Measurements from ENCODE around the gene TANGO2. TPM values are rescaled to one million over a fixed set of nuclear protein-coding genes. Genes with fewer than 3 reads are reported as not detected.

The TANGO2 gene
- polyA plus RNA-seq, 4 donors, result 16.5 to 23.3 (median 20.9) TPM

DNA sequence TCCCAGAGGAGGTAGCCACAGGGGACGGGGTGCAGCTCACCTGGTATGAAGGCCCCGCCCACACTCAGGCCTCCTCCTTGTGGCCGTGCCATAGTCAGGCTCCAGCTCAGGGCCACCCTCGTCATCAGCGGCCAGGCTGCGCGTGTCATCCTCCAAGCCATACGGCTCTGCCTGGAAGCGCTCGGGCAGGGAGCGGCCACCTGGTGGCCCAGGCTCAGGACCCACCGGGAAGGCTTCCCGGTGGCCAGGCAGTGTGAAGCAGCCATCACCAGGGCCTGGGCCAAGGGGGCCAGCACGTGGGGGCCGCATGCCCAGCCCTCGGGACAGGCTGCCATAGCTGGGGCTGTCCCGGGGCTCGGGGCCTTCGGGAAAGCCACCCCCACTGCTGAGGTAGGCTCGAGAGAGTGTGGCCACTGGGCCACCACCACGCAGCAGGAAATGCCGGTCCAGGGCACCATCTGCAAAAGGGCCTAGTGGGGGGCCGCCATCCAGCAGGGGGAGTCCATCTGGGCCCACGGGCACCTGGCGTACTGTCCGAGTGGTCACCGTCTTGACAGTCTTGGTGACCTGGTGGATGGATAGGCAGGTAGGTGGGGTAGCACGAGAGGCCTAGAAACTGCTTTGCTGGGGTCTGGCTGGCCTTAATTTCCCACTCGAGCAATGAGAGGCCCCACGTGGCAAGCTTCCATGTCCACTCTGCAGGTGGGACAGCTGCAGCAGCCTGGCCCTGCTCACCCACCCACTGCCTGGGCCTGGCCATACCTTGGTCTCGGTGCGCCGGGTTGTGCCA is 39.5 kb upstream of the TANGO2 start:
- Histone ChIP-seq H3K27ac (ENCODE audit: low read depth in 1 of 3, low read length in 2 of 3) (no peak overlapping the region), H3K4me1 (ENCODE audit: control insufficient read depth in 3 of 3, insufficient read depth in 2 of 3, low read depth in 1 of 3, low read length in 2 of 3) (peaks cover 0 to 10% (median 2%) of the 10 kb centered on the region in 3 donors), H3K36me3 (ENCODE audit: control insufficient read depth in 3 of 3, insufficient read depth in 2 of 3, low read depth in 1 of 3, low read length in 3 of 3) (peaks cover 0 to 78% (median 0%) of the 10 kb centered on the region in 3 donors), H3K4me3 (ENCODE audit: low read depth in 1 of 3, low read length in 3 of 3) (no peak overlapping the region), H3K27me3 (ENCODE audit: control insufficient read depth in 3 of 3, insufficient read depth in 3 of 3, low read length in 3 of 3) (no peaks in the 10 kb centered on the region), H3K9me3 (ENCODE audit: control insufficient read depth in 2 of 2, insufficient read depth in 1 of 2, low read depth in 1 of 2, low read length in 1 of 2) (no peaks in the 10 kb centered on the region)
- DNase-seq (no peak), FAIRE-seq (no peak)
- 90 to 93% (median 92%) methylated on average over 32 to 33 of the region's 33 CpGs for WGBS, 3 donors

GRCh38 chr22:19981961-19982920 is 38.7 kb upstream of the TANGO2 start:
- H3K9me3 ChIP-seq (ENCODE audit: control insufficient read depth in 2 of 2, insufficient read depth in 1 of 2, low read depth in 1 of 2, low read length in 1 of 2), result no peaks in the 10 kb centered on the region
- peaks cover 0 to 10% (median 2%) of the 10 kb centered on the region in 3 donors for H3K4me1 ChIP-seq (ENCODE audit: control insufficient read depth in 3 of 3, insufficient read depth in 2 of 3, low read depth in 1 of 3, low read length in 2 of 3)
- H3K36me3 ChIP-seq (ENCODE audit: control insufficient read depth in 3 of 3, insufficient read depth in 2 of 3, low read depth in 1 of 3, low read length in 3 of 3), result peaks cover 0 to 69% (median 0%) of the 10 kb centered on the region in 3 donors
- 93 to 95% (median 93%) methylated on average over 16 of the region's 16 CpGs for WGBS, 3 donors
- H3K27ac ChIP-seq (ENCODE audit: low read depth in 1 of 3, low read length in 2 of 3), result no peak overlapping the region
- FAIRE-seq (no peak), DNase-seq (no peak)
- no peaks in the 10 kb centered on the region for H3K27me3 ChIP-seq (ENCODE audit: control insufficient read depth in 3 of 3, insufficient read depth in 3 of 3, low read length in 3 of 3)
- no peak overlapping the region for H3K4me3 ChIP-seq (ENCODE audit: low read depth in 1 of 3, low read length in 3 of 3)

GRCh38 chr22:19982991-19983578 is 37.8 kb upstream of the TANGO2 start:
- Histone ChIP-seq H3K36me3 (ENCODE audit: control insufficient read depth in 3 of 3, insufficient read depth in 2 of 3, low read depth in 1 of 3, low read length in 3 of 3) (peaks cover 0 to 61% (median 0%) of the 10 kb centered on the region in 3 donors), H3K4me3 (ENCODE audit: low read depth in 1 of 3, low read length in 3 of 3) (no peak overlapping the region), H3K27ac (ENCODE audit: low read depth in 1 of 3, low read length in 2 of 3) (no peak overlapping the region), H3K4me1 (ENCODE audit: control insufficient read depth in 3 of 3, insufficient read depth in 2 of 3, low read depth in 1 of 3, low read length in 2 of 3) (peaks cover 0 to 13% (median 2%) of the 10 kb centered on the region in 3 donors), H3K9me3 (ENCODE audit: control insufficient read depth in 2 of 2, insufficient read depth in 1 of 2, low read depth in 1 of 2, low read length in 1 of 2) (no peaks in the 10 kb centered on the region), H3K27me3 (ENCODE audit: control insufficient read depth in 3 of 3, insufficient read depth in 3 of 3, low read length in 3 of 3) (no peaks in the 10 kb centered on the region)
- WGBS, 3 donors, result 92 to 94% (median 93%) methylated on average over 8 of the region's 8 CpGs
- FAIRE-seq, result no peak
- no peak for DNase-seq

DNA sequence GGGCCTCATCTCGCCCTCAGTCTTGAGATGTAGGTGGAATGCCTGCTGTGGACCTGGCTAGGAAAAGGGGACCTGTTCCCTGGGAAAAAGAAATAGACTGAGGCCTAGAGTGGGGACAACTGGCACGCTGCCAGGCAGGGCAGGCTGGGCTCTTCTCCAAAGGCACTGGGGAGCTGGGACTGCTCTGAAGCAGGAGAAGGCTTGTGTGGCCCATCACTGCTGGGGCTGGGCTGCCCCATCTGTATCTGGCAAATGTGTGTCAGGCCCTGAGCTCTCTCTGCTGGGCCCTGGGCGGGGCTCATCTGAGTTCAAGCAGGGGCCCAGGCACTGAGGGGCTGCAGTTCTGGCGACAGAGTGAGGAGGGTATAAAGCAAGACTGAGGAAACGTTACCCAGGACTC is 37.2 kb upstream of the TANGO2 start:
- WGBS, 3 donors, result 75 to 82% (median 82%) methylated on average over 5 of the region's 5 CpGs
- Histone ChIP-seq H3K4me3 (ENCODE audit: low read depth in 1 of 3, low read length in 3 of 3) (no peak overlapping the region), H3K9me3 (ENCODE audit: control insufficient read depth in 2 of 2, insufficient read depth in 1 of 2, low read depth in 1 of 2, low read length in 1 of 2) (no peaks in the 10 kb centered on the region), H3K27ac (ENCODE audit: low read depth in 1 of 3, low read length in 2 of 3) (no peak overlapping the region), H3K27me3 (ENCODE audit: control insufficient read depth in 3 of 3, insufficient read depth in 3 of 3, low read length in 3 of 3) (no peaks in the 10 kb centered on the region), H3K36me3 (ENCODE audit: control insufficient read depth in 3 of 3, insufficient read depth in 2 of 3, low read depth in 1 of 3, low read length in 3 of 3) (peaks cover 0 to 54% (median 0%) of the 10 kb centered on the region in 3 donors), H3K4me1 (ENCODE audit: control insufficient read depth in 3 of 3, insufficient read depth in 2 of 3, low read depth in 1 of 3, low read length in 2 of 3) (peaks cover 0 to 13% (median 2%) of the 10 kb centered on the region in 3 donors)
- DNase-seq, result no peak
- FAIRE-seq, result no peak

GRCh38 chr22:19984201-19984753 is 36.6 kb upstream of the TANGO2 start:
- peaks cover 0 to 13% (median 2%) of the 10 kb centered on the region in 3 donors for H3K4me1 ChIP-seq (ENCODE audit: control insufficient read depth in 3 of 3, insufficient read depth in 2 of 3, low read depth in 1 of 3, low read length in 2 of 3)
- FAIRE-seq, result no peak
- no peak overlapping the region for H3K27ac ChIP-seq (ENCODE audit: low read depth in 1 of 3, low read length in 2 of 3)
- peak in 1 of 2 donors; percentile 25 for DNase-seq
- peaks cover 0 to 49% (median 0%) of the 10 kb centered on the region in 3 donors for H3K36me3 ChIP-seq (ENCODE audit: control insufficient read depth in 3 of 3, insufficient read depth in 2 of 3, low read depth in 1 of 3, low read length in 3 of 3)
- 73 to 84% (median 83%) methylated on average over 19 of the region's 19 CpGs for WGBS, 3 donors
- no peak overlapping the region for H3K4me3 ChIP-seq (ENCODE audit: low read depth in 1 of 3, low read length in 3 of 3)
- no peaks in the 10 kb centered on the region for H3K9me3 ChIP-seq (ENCODE audit: control insufficient read depth in 2 of 2, insufficient read depth in 1 of 2, low read depth in 1 of 2, low read length in 1 of 2)
- no peaks in the 10 kb centered on the region for H3K27me3 ChIP-seq (ENCODE audit: control insufficient read depth in 3 of 3, insufficient read depth in 3 of 3, low read length in 3 of 3)

GRCh38 chr22:19984851-19985811 is 35.8 kb upstream of the TANGO2 start:
- DNase-seq (no peak), FAIRE-seq (no peak)
- Histone ChIP-seq H3K27me3 (ENCODE audit: control insufficient read depth in 3 of 3, insufficient read depth in 3 of 3, low read length in 3 of 3) (no peaks in the 10 kb centered on the region), H3K36me3 (ENCODE audit: control insufficient read depth in 3 of 3, insufficient read depth in 2 of 3, low read depth in 1 of 3, low read length in 3 of 3) (peaks cover 0 to 45% (median 0%) of the 10 kb centered on the region in 3 donors), H3K4me1 (ENCODE audit: control insufficient read depth in 3 of 3, insufficient read depth in 2 of 3, low read depth in 1 of 3, low read length in 2 of 3) (peaks cover 0 to 13% (median 2%) of the 10 kb centered on the region in 3 donors), H3K9me3 (ENCODE audit: control insufficient read depth in 2 of 2, insufficient read depth in 1 of 2, low read depth in 1 of 2, low read length in 1 of 2) (no peaks in the 10 kb centered on the region), H3K27ac (ENCODE audit: low read depth in 1 of 3, low read length in 2 of 3) (no peak overlapping the region), H3K4me3 (ENCODE audit: low read depth in 1 of 3, low read length in 3 of 3) (no peak overlapping the region)
- 78 to 84% (median 79%) methylated on average over 11 of the region's 11 CpGs for WGBS, 3 donors

GRCh38 chr22:19986011-19986409 is 34.9 kb upstream of the TANGO2 start:
- Histone ChIP-seq H3K27ac (ENCODE audit: low read depth in 1 of 3, low read length in 2 of 3) (no peak overlapping the region), H3K4me3 (ENCODE audit: low read depth in 1 of 3, low read length in 3 of 3) (peak overlapping the region in 2 of 3 donors; percentile 57 to 59), H3K4me1 (ENCODE audit: control insufficient read depth in 3 of 3, insufficient read depth in 2 of 3, low read depth in 1 of 3, low read length in 2 of 3) (peaks cover 0 to 13% (median 2%) of the 10 kb centered on the region in 3 donors), H3K9me3 (ENCODE audit: control insufficient read depth in 2 of 2, insufficient read depth in 1 of 2, low read depth in 1 of 2, low read length in 1 of 2) (no peaks in the 10 kb centered on the region), H3K27me3 (ENCODE audit: control insufficient read depth in 3 of 3, insufficient read depth in 3 of 3, low read length in 3 of 3) (no peaks in the 10 kb centered on the region), H3K36me3 (ENCODE audit: control insufficient read depth in 3 of 3, insufficient read depth in 2 of 3, low read depth in 1 of 3, low read length in 3 of 3) (peaks cover 0 to 36% (median 0%) of the 10 kb centered on the region in 3 donors)
- 25 to 45% (median 26%) methylated on average over 2 of the region's 2 CpGs for WGBS, 3 donors
- DNase-seq, result no peak
- FAIRE-seq, result no peak

All from small intestine (tissue), 7 donors.